Measurements from ENCODE around the gene C12orf60. TPM values are rescaled to one million over a fixed set of nuclear protein-coding genes. Genes with fewer than 3 reads are reported as not detected.

Gene C12orf60
- total RNA-seq, 2 donors from 2014 or later, result 0.90 to 1.1 TPM

DNA sequence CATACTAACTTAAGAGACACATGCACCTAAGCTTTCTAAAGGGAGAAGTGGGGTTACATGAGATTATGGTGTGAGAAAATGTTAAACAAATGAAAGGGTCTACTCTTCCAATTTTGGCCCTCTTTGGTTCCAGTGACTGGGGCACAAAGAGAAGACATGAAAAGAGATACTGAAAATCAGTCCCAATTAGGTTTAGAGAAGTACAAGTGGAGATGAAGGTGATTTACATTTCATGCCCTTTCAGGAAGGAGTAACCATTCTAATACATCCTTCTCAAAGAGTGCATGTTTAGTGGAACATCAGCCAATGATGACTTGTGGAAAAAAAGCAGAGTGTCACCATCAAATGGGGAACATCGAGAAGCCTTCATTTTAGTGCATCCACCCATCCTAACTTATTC lies 67.8 kb downstream of the C12orf60 start:
- Histone ChIP-seq H3K9me3 (no peaks in the 10 kb centered on the region), H3K36me3 (no peaks in the 10 kb centered on the region), H3K4me3 (no peak overlapping the region), H3K27me3 (no peaks in the 10 kb centered on the region), H3K4me1 (no peaks in the 10 kb centered on the region), H3K27ac (no peak overlapping the region)
- no peak for TF ChIP-seq CTCF (IDR thresholded peaks at IDR 0.05)
- no peak for DNase-seq (ENCODE audit: low spot score)

DNA sequence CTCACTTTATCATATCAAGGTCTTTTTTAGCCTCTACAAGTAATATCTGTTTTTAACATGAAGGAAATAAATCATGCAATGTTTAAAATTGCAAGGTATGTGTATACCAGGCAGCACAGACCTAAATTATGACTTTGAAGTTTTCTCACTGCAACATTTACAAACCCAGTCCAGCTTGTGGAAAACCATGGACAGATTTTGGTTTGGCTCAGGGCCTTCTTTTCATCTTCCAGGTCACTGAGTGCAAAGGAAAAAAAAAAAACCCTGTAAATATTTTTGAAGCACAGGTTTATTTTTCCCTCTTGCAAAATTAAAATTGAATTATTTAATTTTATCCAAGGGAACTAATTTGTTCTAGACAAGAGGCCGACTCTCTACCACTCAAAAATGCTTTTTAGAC lies 68.4 kb downstream of the C12orf60 start:
- no peak for DNase-seq (ENCODE audit: low spot score)
- TF ChIP-seq CTCF (IDR thresholded peaks at IDR 0.05), result no peak

GRCh38 chr12:14873440-14874185 lies 70.1 kb downstream of the C12orf60 start:
- no peaks in the 10 kb centered on the region for H3K27me3 ChIP-seq
- TF ChIP-seq CTCF (IDR thresholded peaks at IDR 0.05), result no peak
- no peaks in the 10 kb centered on the region for H3K4me1 ChIP-seq
- no peak overlapping the region for H3K27ac ChIP-seq
- no peaks in the 10 kb centered on the region for H3K9me3 ChIP-seq
- H3K36me3 ChIP-seq, result no peaks in the 10 kb centered on the region
- no peak for DNase-seq (ENCODE audit: low spot score)
- H3K4me3 ChIP-seq, result no peak overlapping the region

More for the DNA sequence above, 68.4 kb downstream of the C12orf60 start:
- no peak overlapping the region for H3K4me3 ChIP-seq
- no peaks in the 10 kb centered on the region for H3K36me3 ChIP-seq
- no peaks in the 10 kb centered on the region for H3K9me3 ChIP-seq
- no peaks in the 10 kb centered on the region for H3K27me3 ChIP-seq
- H3K4me1 ChIP-seq, result no peaks in the 10 kb centered on the region
- H3K27ac ChIP-seq, result no peak overlapping the region

Other genes with a start within 250 kb of the C12orf60 start
- 10 to 100 TPM; 15.1 to 21.5 TPM for gene PLBD1, start 235.8 kb upstream of the C12orf60 start, total RNA-seq
- not detected for gene GUCY2C, start 107.1 kb upstream of the C12orf60 start, total RNA-seq
- 10 to 100 TPM; 19.9 to 21.9 TPM for gene WBP11, start 192 bp upstream of the C12orf60 start, total RNA-seq
- gene SMCO3, start 10.5 kb downstream of the C12orf60 start, total RNA-seq, result under 1 TPM; 0.33 to 0.43 TPM
- gene ART4, start 39.9 kb downstream of the C12orf60 start, total RNA-seq, result 10 to 100 TPM; 12.1 to 25.9 TPM
- 100 to 1,000 TPM; 287 to 454 TPM for gene MGP, start 82.2 kb downstream of the C12orf60 start, total RNA-seq
- under 1 TPM; 0.31 to 0.70 TPM for gene ERP27, start 134.9 kb downstream of the C12orf60 start, total RNA-seq
- gene ARHGDIB, start 157.9 kb downstream of the C12orf60 start, total RNA-seq, result 100 to 1,000 TPM in 1 of 2 donors, 10 to 100 TPM in 1; 69.5 to 124 TPM
- not detected for gene PDE6H, start 169.4 kb downstream of the C12orf60 start, total RNA-seq

Data from right atrium auricular region (tissue), 2 donors.